A549 treated with dexamethasone at 1 μM for 4 hours (cell line): ENCODE data around the gene S100A8. TPM values are rescaled to one million over a fixed set of nuclear protein-coding genes. Genes with fewer than 3 reads are reported as not detected.

Experiments used
- total RNA-seq: library from RNA; stranded (reverse); fragments of 200-300 nt; extraction: Qiagen RNA extraction; gene quantifications from 5 replicates; pipeline ENCODE4 v1.2.3, GENCODE V29; 2022

S100A8 gene
- not detected in 5 replicates for total RNA-seq

GRCh38 chr1:153390938-153391710 lies at the start of gene S100A8:
Gene S100A8 (minus strand): TSS chr1:153391073. CDS start chr1:153390535, 538 bp downstream.

GRCh38 chr1:153415850-153416570 lies 25.1 kb upstream of the S100A8 start, which contains the start of gene S100A7A:
Gene S100A7A (plus strand): TSS chr1:153416520. CDS start chr1:153418083, 1,563 bp downstream.

GRCh38 chr1:153375511-153375910 lies 15.4 kb downstream of the S100A8 start, which contains the start of gene S100A12:
Gene S100A12 (minus strand): TSS chr1:153375621. CDS start chr1:153374592, 1,029 bp downstream.

GRCh38 chr1:153357853-153358690 lies 32.8 kb downstream of the S100A8 start, which contains the start of gene S100A9:
Gene S100A9 (plus strand): TSS chr1:153357854. CDS start chr1:153358284, 430 bp downstream.

GRCh38 chr1:153348511-153349362 lies 42.1 kb downstream of the S100A8 start, which contains the start of gene PGLYRP4:
Gene PGLYRP4 (minus strand): TSS chr1:153348841. CDS start chr1:153347932, 909 bp downstream.

Other genes with a start within 250 kb of the S100A8 start
- gene SPRR2G, start 240.2 kb downstream of the S100A8 start, total RNA-seq = not detected in 5 replicates
- gene LELP1, start 187.6 kb downstream of the S100A8 start, total RNA-seq = not detected in 5 replicates
- gene PRR9, start 173.5 kb downstream of the S100A8 start, total RNA-seq = 0.10 TPM in 1 of 5 replicates, not detected in the others
- not detected in 5 replicates for gene LORICRIN, start 131.4 kb downstream of the S100A8 start, total RNA-seq
- gene PGLYRP3, start 78.1 kb downstream of the S100A8 start, total RNA-seq = not detected in 5 replicates
- not detected in 5 replicates for gene PGLYRP4, start 42.2 kb downstream of the S100A8 start, total RNA-seq
- 0.49 to 0.92 TPM (median 0.54 TPM) in 5 replicates for gene S100A9, start 33.2 kb downstream of the S100A8 start, total RNA-seq
- gene S100A12, start 15.5 kb downstream of the S100A8 start, total RNA-seq = not detected in 5 replicates
- gene S100A7A, start 25.4 kb upstream of the S100A8 start, total RNA-seq = not detected in 5 replicates
- gene S100A7, start 69.6 kb upstream of the S100A8 start, total RNA-seq = not detected in 5 replicates
- gene S100A6, start 144.9 kb upstream of the S100A8 start, total RNA-seq = 2,947 to 3,960 TPM (median 3,059 TPM) in 5 replicates
- 0.50 to 1.9 TPM (median 0.75 TPM) in 5 replicates for gene S100A5, start 149.9 kb upstream of the S100A8 start, total RNA-seq
- 1,278 to 1,937 TPM (median 1,356 TPM) in 5 replicates for gene S100A4, start 154.7 kb upstream of the S100A8 start, total RNA-seq
- gene S100A3, start 158.2 kb upstream of the S100A8 start, total RNA-seq = 120 to 134 TPM (median 130 TPM) in 5 replicates
- 22.8 to 28.7 TPM (median 26.8 TPM) in 5 replicates for gene S100A2, start 174.8 kb upstream of the S100A8 start, total RNA-seq
- gene S100A16, start 222.1 kb upstream of the S100A8 start, total RNA-seq = 467 to 520 TPM (median 496 TPM) in 5 replicates
- 0.21 to 0.50 TPM (median 0.35 TPM) in 5 replicates for gene S100A14, start 225.3 kb upstream of the S100A8 start, total RNA-seq
- gene S100A13, start 236.4 kb upstream of the S100A8 start, total RNA-seq = 145 to 196 TPM (median 153 TPM) in 5 replicates
- gene S100A1, start 237.4 kb upstream of the S100A8 start, total RNA-seq = 0.44 to 0.87 TPM (median 0.70 TPM) in 5 replicates
- 74.8 to 81.8 TPM (median 78.0 TPM) in 5 replicates for gene CHTOP, start 243.0 kb upstream of the S100A8 start, total RNA-seq